Sciatic nerve (tissue), 2 donors: ENCODE measurements around the gene NTM. TPM values are rescaled to one million over a fixed set of nuclear protein-coding genes. Genes with fewer than 3 reads are reported as not detected.

Experiments used
- ATAC-seq: fragments of 200-7000 bp; cut with Tn5 transposase; one replicate; pipeline ENCODE4 v1.9.1; 2020; ENCODE audit warnings: mild to moderate bottlenecking, moderate library complexity
- DNase-seq: peaks from one replicate; pipeline ENCODE4 v3.0.0-alpha.2; 2020; ENCODE audit warnings: low spot score
- intact Hi-C: fragments of 100-400 bp; cut with DNase I; formaldehyde crosslinking; loops from one replicate; pipeline ENCODE4 v1.14.2; 2022
- total RNA-seq: library from RNA; stranded (reverse); fragmentation: NEBNext Ultra II Directional; extraction: Animal tissue kit (Norgen Biotek cat#: 25700); gene quantifications from one replicate; pipeline ENCODE4 v1.2.1, GENCODE V29; 2021
- donor health status: DM: no; HTN: no; CAD: no.
- donor health status: DM: no; HTN: no; CAD: no.

Gene NTM
- total RNA-seq, 1 donor from 2014 or later, result 19.5 TPM

GRCh38 chr11:131917634-131918384 is 547.4 kb downstream of the NTM start:
- intact Hi-C loops, result no loop called here
- no peak for ATAC-seq
- DNase-seq, result no peak

- intact Hi-C loops, result no loop called here
- ATAC-seq (no peak), DNase-seq (no peak)
Observed at GRCh38 chr11:131918663-131919062, 548.2 kb downstream of the NTM start.

GRCh38 chr11:131922220-131922619 is 551.8 kb downstream of the NTM start:
- DNase-seq, result no peak
- intact Hi-C loops, result no loop called here
- ATAC-seq, result no peak

DNA sequence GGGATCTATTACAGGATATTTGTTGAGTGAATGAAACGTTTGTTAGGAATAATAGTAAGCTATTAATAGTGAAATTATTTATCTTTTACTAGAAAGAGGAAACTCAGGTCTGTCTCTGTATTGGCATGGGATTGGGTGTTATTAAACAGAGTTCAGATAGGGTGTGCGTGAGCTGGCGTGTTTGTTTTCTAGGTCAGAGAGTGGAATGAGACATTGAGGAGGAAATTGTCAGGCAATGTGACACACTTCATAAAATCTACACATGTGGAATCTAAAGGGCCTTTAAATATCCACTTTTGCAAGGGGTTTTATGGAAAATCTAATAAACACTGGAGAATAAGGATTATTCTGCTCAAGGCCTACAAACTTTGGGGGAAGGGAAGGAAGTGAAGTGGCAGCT is 552.9 kb downstream of the NTM start:
- ATAC-seq (no peak), DNase-seq (no peak)
- intact Hi-C loops, result no loop called here

DNA sequence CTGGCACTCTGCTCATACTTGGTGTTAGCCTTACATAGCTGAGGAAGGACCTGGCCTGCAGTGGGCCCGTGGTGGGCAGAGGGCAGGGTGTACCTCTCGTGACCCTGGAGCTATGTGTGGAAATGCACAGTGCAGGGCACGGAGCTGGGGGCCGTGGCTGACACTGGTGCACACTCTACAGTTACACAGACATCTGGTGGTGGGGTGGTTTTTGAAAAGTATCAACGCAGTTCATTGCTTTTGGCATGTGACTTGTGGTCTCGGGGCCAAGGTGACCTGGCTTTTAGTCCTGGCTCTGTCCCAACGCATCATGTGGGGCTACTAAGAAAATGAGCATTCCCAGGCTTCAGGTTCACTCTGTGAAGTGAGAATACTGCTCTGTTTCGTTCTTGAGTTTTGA is 553.6 kb downstream of the NTM start:
- intact Hi-C loops, result no loop called here
- no peak for ATAC-seq
- DNase-seq, result no peak

- intact Hi-C loops, result no loop called here
- no peak for DNase-seq
- ATAC-seq, result no peak
Observed at GRCh38 chr11:131924457-131925201, 554.2 kb downstream of the NTM start.

DNA sequence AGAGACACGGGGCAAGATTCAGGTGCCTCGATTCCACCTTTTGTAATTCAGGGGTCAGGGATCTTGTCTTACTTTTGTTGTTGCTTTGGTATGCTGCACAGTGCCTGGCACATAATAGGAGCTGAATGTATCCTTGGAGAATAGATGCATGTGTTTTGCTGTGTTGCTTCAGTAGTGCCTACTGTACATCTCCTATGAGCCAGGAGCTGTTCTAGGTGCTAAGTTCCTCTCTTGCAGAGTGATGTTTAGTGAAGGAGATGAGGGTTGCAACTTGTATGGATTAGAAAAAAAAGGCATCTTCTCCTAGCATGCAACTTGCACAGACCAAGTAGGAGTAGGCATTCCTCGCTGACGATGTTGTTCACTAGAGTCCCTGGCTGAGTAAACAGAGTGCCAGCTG is 555.4 kb downstream of the NTM start:
- ATAC-seq (no peak), DNase-seq (no peak)
- intact Hi-C loops, result no loop called here

GRCh38 chr11:131928992-131929391 is 558.6 kb downstream of the NTM start:
- ATAC-seq (peak; percentile 39), DNase-seq (no peak)
- intact Hi-C loops, result no loop called here

DNA sequence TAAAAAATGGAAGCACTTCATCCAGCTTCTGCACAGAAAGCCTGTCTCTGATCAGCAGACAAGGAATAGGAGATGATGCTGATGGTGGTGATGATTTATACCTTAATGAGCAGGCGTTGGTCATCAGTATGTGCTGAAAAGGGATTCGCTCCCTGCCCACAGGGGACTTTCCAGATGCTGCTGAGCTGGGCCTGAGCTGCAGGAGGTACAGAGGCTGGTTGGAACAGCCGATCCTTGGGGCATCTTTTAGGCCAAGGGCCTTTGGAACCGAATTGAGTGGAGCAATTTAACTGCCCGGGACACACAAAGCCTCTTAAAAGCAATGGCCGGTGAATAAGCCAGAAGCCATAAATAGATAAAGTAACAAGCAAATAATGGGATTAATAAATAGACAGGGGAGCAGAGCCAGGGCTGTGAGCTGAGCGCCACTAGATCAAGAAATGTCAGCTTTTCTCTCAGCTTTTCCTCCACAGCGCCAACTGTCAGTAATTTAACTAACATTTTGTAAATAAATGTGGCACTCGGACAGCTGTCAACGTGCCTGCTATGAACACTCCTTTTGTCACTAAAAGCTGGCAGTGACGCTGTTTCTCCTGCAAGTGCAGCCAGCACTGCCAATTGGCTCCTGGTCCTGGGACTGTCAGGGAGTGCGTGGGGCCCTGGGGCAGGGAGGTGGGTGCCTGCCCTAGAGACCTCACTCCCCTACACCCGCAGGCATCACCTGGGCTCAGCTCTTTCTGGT is 562.3 kb downstream of the NTM start:
- intact Hi-C loops, result no loop called here
- no peak for DNase-seq
- no peak for ATAC-seq

- ATAC-seq (no peak), DNase-seq (no peak)
- intact Hi-C loops, result no loop called here
Observed at GRCh38 chr11:131934006-131934405, 563.6 kb downstream of the NTM start.

GRCh38 chr11:131938351-131938751 is 567.9 kb downstream of the NTM start:
- intact Hi-C loops, result no loop called here
- DNase-seq (no peak), ATAC-seq (no peak)

DNA sequence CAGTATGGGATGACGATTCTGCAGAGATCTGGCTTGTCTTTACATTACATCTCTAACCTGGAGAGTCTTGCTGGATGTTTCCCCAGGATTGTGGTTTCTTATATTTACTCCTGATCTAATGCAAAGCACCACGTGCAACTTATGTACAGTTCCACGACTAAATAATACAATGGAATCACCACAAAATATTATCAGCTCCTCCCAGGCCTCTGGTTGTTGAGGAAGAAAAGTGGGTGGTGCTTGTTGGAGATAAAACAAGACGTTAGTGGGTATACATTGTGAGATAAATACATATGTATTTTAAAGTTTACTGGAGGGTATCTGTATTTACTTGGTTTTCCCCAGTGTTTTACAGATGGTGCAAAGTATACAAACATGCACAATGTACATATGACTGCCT is 569.7 kb downstream of the NTM start:
- DNase-seq (no peak), ATAC-seq (no peak)
- intact Hi-C loops, result no loop called here

GRCh38 chr11:131942878-131943277 is 572.5 kb downstream of the NTM start:
- intact Hi-C loops, result no loop called here
- ATAC-seq (no peak), DNase-seq (no peak)

GRCh38 chr11:131943295-131943694 is 572.9 kb downstream of the NTM start:
- ATAC-seq (no peak), DNase-seq (no peak)
- intact Hi-C loops, result no loop called here

- DNase-seq, result no peak
- intact Hi-C loops, result no loop called here
- ATAC-seq, result peak; percentile 91
Observed at GRCh38 chr11:131944736-131945135, 574.3 kb downstream of the NTM start.

DNA sequence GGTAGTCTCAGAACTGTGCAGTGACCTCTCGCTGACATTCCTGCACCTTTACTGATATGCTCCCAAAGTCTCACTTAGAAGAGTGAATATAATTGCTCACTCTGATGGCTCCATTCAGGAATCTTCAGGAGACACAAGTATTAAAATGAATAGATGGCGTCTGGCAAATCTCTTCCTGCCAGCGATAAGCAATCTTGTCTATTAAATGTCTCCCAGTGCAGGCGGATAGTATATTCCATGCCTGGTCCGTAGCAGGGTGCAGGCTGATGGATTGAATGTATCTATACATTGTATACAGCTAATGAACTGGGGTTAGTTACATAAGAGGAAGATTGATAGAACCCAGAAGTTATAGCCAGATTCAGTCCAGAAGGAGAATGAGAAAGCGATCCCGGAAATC is 575.3 kb downstream of the NTM start:
- ATAC-seq, result no peak
- no peak for DNase-seq
- intact Hi-C loops, result no loop called here

DNA sequence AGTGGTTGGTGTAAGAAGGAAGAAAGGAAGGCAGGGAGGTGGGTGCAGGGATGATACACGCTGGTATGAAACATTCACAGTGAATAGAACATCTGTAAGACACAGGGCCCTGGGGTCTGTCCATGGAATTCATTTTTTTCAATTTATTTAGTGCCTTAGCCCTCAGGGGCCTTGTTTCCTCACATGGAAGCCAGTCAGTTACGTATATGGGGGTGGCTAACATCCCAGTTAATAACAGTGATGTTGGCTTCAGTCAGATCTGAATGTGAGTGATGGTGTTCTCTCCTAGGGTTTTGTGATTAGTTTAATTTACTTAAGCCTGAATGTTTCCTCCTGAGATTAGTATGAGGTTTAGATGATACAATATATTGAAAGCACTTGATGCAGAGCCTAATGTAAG is 577.1 kb downstream of the NTM start:
- no peak for ATAC-seq
- DNase-seq, result no peak
- intact Hi-C loops, result no loop called here

GRCh38 chr11:131951121-131951520 is 580.7 kb downstream of the NTM start:
- intact Hi-C loops, result no loop called here
- DNase-seq, result no peak
- ATAC-seq, result no peak

DNA sequence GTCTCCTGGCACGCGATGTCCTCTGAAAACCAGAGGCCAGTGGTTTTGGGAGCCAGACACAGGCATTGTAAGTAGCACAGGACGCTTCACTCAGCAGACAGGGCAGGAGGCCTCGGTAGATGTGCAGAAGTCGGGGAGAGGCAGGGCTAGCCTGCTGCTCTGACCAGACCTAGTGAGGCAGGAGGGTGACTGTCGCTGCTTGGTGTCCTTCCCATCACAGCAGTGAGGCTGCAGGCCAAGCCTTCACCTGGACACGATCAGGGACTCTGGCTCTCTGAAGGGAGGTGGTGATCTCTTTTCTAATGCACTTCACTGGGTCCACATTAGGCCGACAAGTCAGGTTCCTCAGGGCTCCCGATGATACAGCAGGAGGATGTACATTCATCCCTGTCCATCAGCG is 583.7 kb downstream of the NTM start:
- no peak for DNase-seq
- intact Hi-C loops, result no loop called here
- no peak for ATAC-seq

DNA sequence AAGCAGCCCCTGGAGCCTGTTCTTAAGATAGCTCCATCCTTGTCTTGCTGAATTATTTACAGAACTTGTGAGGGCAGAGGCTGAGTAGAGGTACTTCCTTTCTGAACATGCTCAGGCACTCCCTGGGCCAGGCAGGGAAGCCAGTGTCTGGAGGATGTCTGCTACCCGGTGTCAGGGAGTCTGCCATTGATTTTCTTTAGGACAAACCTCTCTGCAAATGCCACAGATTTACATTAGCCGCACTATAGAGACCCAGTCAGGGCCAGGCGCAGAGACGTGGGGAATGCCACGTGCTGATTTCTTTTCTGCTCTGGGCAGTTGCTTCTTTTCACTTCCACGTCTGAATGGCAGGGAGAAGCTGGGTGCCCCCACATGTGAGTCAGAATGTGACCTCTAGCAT is 585.5 kb downstream of the NTM start:
- ATAC-seq (no peak), DNase-seq (no peak)
- intact Hi-C loops, result no loop called here
